ENCODE measurements around the gene GAPDH. TPM values are rescaled to one million over a fixed set of nuclear protein-coding genes. Genes with fewer than 3 reads are reported as not detected.
"Not testable (repeated sequence)": the region's sequence is repeated elsewhere in the genome, so short reads cannot be mapped to it uniquely, and the experiment has no call there.

Gene GAPDH
- total and polyA plus RNA-seq, 4 donors, result 1,856 to 3,012 (median 2,034) TPM

- no peaks in the 10 kb centered on the region for H3K36me3 ChIP-seq (ENCODE audit: control insufficient read depth in 1 of 2, insufficient read depth in 2 of 2, low read length in 1 of 2)
- no peak overlapping the region for H3K4me3 ChIP-seq (ENCODE audit: low read length in 2 of 2)
- intact Hi-C loops (cut with DNase I), result loop anchor here (2.0 to 5.0 kb wide), 3 partner anchors 15 to 214 kb away; no protein-coding TSS in a partner anchor
- peaks cover 0 to 3% of the 10 kb centered on the region in 2 donors for H3K4me1 ChIP-seq (ENCODE audit: control insufficient read depth in 1 of 2, insufficient read depth in 2 of 2, low read length in 2 of 2)
- H3K27ac ChIP-seq (ENCODE audit: low read depth in 1 of 2, low read length in 2 of 2), result peak overlapping the region; percentile 91 to 98
- H3K9me3 ChIP-seq (ENCODE audit: control insufficient read depth, low read length), result no peaks in the 10 kb centered on the region
- H3K27me3 ChIP-seq (ENCODE audit: control insufficient read depth in 1 of 2, insufficient read depth in 2 of 2, low read length in 1 of 2), result no peaks in the 10 kb centered on the region
- 6 to 7% methylated on average over 11 of the region's 11 CpGs for WGBS, 2 donors
- ATAC-seq (ENCODE audit: low FRiP score), result no peak
- DNase-seq, result peak in 1 of 2 donors; percentile 72
These were observed 17.3 kb downstream of the GAPDH start for GRCh38 chr12:6551496-6552139.

GRCh38 chr12:6552140-6552551 lies 17.8 kb downstream of the GAPDH start:
- no peaks in the 10 kb centered on the region for H3K36me3 ChIP-seq (ENCODE audit: control insufficient read depth in 1 of 2, insufficient read depth in 2 of 2, low read length in 1 of 2)
- ATAC-seq (ENCODE audit: low FRiP score) (peak; percentile 55), DNase-seq (peak; percentile 86 to 89)
- no peaks in the 10 kb centered on the region for H3K9me3 ChIP-seq (ENCODE audit: control insufficient read depth, low read length)
- H3K4me1 ChIP-seq (ENCODE audit: control insufficient read depth in 1 of 2, insufficient read depth in 2 of 2, low read length in 2 of 2), result peaks cover 0 to 3% of the 10 kb centered on the region in 2 donors
- peak overlapping the region; percentile 91 to 98 for H3K27ac ChIP-seq (ENCODE audit: low read depth in 1 of 2, low read length in 2 of 2)
- H3K4me3 ChIP-seq (ENCODE audit: low read length in 2 of 2), result no peak overlapping the region
- intact Hi-C loops (cut with DNase I), result loop anchor here (5.0 kb wide), 2 partner anchors 130 to 215 kb away; no protein-coding TSS in a partner anchor
- 2 to 3% methylated on average over 4 of the region's 4 CpGs for WGBS, 2 donors
- no peaks in the 10 kb centered on the region for H3K27me3 ChIP-seq (ENCODE audit: control insufficient read depth in 1 of 2, insufficient read depth in 2 of 2, low read length in 1 of 2)

- ATAC-seq (ENCODE audit: low FRiP score) (peak; percentile 44), DNase-seq (peak in 1 of 2 donors; percentile 61)
- Histone ChIP-seq H3K27ac (ENCODE audit: low read depth in 1 of 2, low read length in 2 of 2) (peak overlapping the region; percentile 91 to 98), H3K4me1 (ENCODE audit: control insufficient read depth in 1 of 2, insufficient read depth in 2 of 2, low read length in 2 of 2) (peaks cover 0 to 3% of the 10 kb centered on the region in 2 donors), H3K4me3 (ENCODE audit: low read length in 2 of 2) (peak overlapping the region in 1 of 2 donors; percentile 0), H3K27me3 (ENCODE audit: control insufficient read depth in 1 of 2, insufficient read depth in 2 of 2, low read length in 1 of 2) (no peaks in the 10 kb centered on the region), H3K36me3 (ENCODE audit: control insufficient read depth in 1 of 2, insufficient read depth in 2 of 2, low read length in 1 of 2) (no peaks in the 10 kb centered on the region), H3K9me3 (ENCODE audit: control insufficient read depth, low read length) (no peaks in the 10 kb centered on the region)
- 11% methylated on average over 15 of the region's 15 CpGs for WGBS, 2 donors
- intact Hi-C loops (cut with DNase I), result loop anchor here (5.0 kb wide), 2 partner anchors 131 to 216 kb away; no protein-coding TSS in a partner anchor
These were observed 18.9 kb downstream of the GAPDH start for GRCh38 chr12:6553051-6553868.

- H3K27ac ChIP-seq (ENCODE audit: low read depth in 1 of 2, low read length in 2 of 2), result peak overlapping the region in 1 of 2 donors; percentile 50
- peaks cover 0 to 3% of the 10 kb centered on the region in 2 donors for H3K4me1 ChIP-seq (ENCODE audit: control insufficient read depth in 1 of 2, insufficient read depth in 2 of 2, low read length in 2 of 2)
- H3K36me3 ChIP-seq (ENCODE audit: control insufficient read depth in 1 of 2, insufficient read depth in 2 of 2, low read length in 1 of 2), result no peaks in the 10 kb centered on the region
- DNase-seq, result peak; percentile 86 to 92
- H3K9me3 ChIP-seq (ENCODE audit: control insufficient read depth, low read length), result no peaks in the 10 kb centered on the region
- no peaks in the 10 kb centered on the region for H3K27me3 ChIP-seq (ENCODE audit: control insufficient read depth in 1 of 2, insufficient read depth in 2 of 2, low read length in 1 of 2)
- ATAC-seq (ENCODE audit: low FRiP score), result peak; percentile 70
- H3K4me3 ChIP-seq (ENCODE audit: low read length in 2 of 2), result peak overlapping the region; percentile 63 to 78
- intact Hi-C loops (cut with DNase I), result loop anchor here (5.0 kb wide), 2 partner anchors 132 to 217 kb away; no protein-coding TSS in a partner anchor
- WGBS, 2 donors, result 1 to 3% methylated on average over 22 of the region's 22 CpGs
These were observed 20.1 kb downstream of the GAPDH start for GRCh38 chr12:6554168-6555017.

GRCh38 chr12:6555018-6555691 lies 20.8 kb downstream of the GAPDH start:
- ATAC-seq (ENCODE audit: low FRiP score) (no peak), DNase-seq (peak; percentile 63 to 78)
- Histone ChIP-seq H3K4me3 (ENCODE audit: low read length in 2 of 2) (peak overlapping the region; percentile 63 to 78), H3K27me3 (ENCODE audit: control insufficient read depth in 1 of 2, insufficient read depth in 2 of 2, low read length in 1 of 2) (no peaks in the 10 kb centered on the region), H3K27ac (ENCODE audit: low read depth in 1 of 2, low read length in 2 of 2) (peak overlapping the region in 1 of 2 donors; percentile 58), H3K36me3 (ENCODE audit: control insufficient read depth in 1 of 2, insufficient read depth in 2 of 2, low read length in 1 of 2) (peaks cover 0 to 6% of the 10 kb centered on the region in 2 donors), H3K9me3 (ENCODE audit: control insufficient read depth, low read length) (no peaks in the 10 kb centered on the region), H3K4me1 (ENCODE audit: control insufficient read depth in 1 of 2, insufficient read depth in 2 of 2, low read length in 2 of 2) (peaks cover 0 to 3% of the 10 kb centered on the region in 2 donors)
- WGBS, 2 donors, result 0 to 2% methylated on average over 43 to 61 of the region's 61 CpGs
- intact Hi-C loops (cut with DNase I), result no loop called here

- H3K9me3 ChIP-seq (ENCODE audit: control insufficient read depth, low read length); H3K4me1 ChIP-seq (ENCODE audit: control insufficient read depth in 1 of 2, insufficient read depth in 2 of 2, low read length in 2 of 2); intact Hi-C loops (cut with DNase I); ATAC-seq (ENCODE audit: low FRiP score); H3K36me3 ChIP-seq (ENCODE audit: control insufficient read depth in 1 of 2, insufficient read depth in 2 of 2, low read length in 1 of 2); H3K27me3 ChIP-seq (ENCODE audit: control insufficient read depth in 1 of 2, insufficient read depth in 2 of 2, low read length in 1 of 2); H3K4me3 ChIP-seq (ENCODE audit: low read length in 2 of 2): not testable (repeated sequence)
- H3K27ac ChIP-seq (ENCODE audit: low read depth in 1 of 2, low read length in 2 of 2), result peak overlapping the region in 1 of 2 donors; percentile 26
- 79 to 86% methylated on average over 7 of the region's 7 CpGs for WGBS, 2 donors
- peak in 1 of 2 donors; percentile 43 for DNase-seq
These were observed 22.1 kb downstream of the GAPDH start for GRCh38 chr12:6556496-6556817.

GRCh38 chr12:6556857-6557256 lies 22.5 kb downstream of the GAPDH start:
- Histone ChIP-seq H3K4me3 (ENCODE audit: low read length in 2 of 2) (no peak overlapping the region), H3K27ac (ENCODE audit: low read depth in 1 of 2, low read length in 2 of 2) (no peak overlapping the region), H3K27me3 (ENCODE audit: control insufficient read depth in 1 of 2, insufficient read depth in 2 of 2, low read length in 1 of 2) (no peaks in the 10 kb centered on the region), H3K4me1 (ENCODE audit: control insufficient read depth in 1 of 2, insufficient read depth in 2 of 2, low read length in 2 of 2) (peaks cover 0 to 2% of the 10 kb centered on the region in 2 donors), H3K9me3 (ENCODE audit: control insufficient read depth, low read length) (no peaks in the 10 kb centered on the region), H3K36me3 (ENCODE audit: control insufficient read depth in 1 of 2, insufficient read depth in 2 of 2, low read length in 1 of 2) (peaks cover 2 to 6% of the 10 kb centered on the region in 2 donors)
- WGBS, 2 donors, result 85 to 90% methylated on average over 4 of the region's 4 CpGs
- ATAC-seq (ENCODE audit: low FRiP score), result no peak
- intact Hi-C loops (cut with DNase I), result no loop called here
- peak in 1 of 2 donors; percentile 38 for DNase-seq

Measured in aorta (tissue), 5 donors.